Pons (tissue), 1 donor: Measurements from ENCODE around the gene ALPK1.
A peak's percentile ranks its signal among the peaks of the same experiment; 100 is the strongest.

Experiments
- DNase-seq: peaks from one replicate; pipeline ENCODE4 v3.0.0-alpha.2; 2016; ENCODE audit warnings: low spot score

Gene ALPK1

GRCh38 chr4:112328734-112329130 is 31.6 kb downstream of the ALPK1 start:
- DNase-seq: no peak

- DNase-seq: no peak
These were observed 32.7 kb downstream of the ALPK1 start for GRCh38 chr4:112329672-112330375.

GRCh38 chr4:112330921-112331320 is 33.8 kb downstream of the ALPK1 start:
- no peak for DNase-seq

GRCh38 chr4:112332398-112332797 is 35.2 kb downstream of the ALPK1 start:
- DNase-seq: no peak

GRCh38 chr4:112340023-112340422 is 42.9 kb downstream of the ALPK1 start:
- no peak for DNase-seq

GRCh38 chr4:112341033-112341432 is 43.9 kb downstream of the ALPK1 start:
- DNase-seq: no peak

- no peak for DNase-seq
These were observed 46.3 kb downstream of the ALPK1 start for GRCh38 chr4:112343330-112344080.

GRCh38 chr4:112348488-112349158 is 51.5 kb downstream of the ALPK1 start:
- peak; percentile 74 for DNase-seq

GRCh38 chr4:112352736-112353135 is 55.6 kb downstream of the ALPK1 start:
- no peak for DNase-seq

- no peak for DNase-seq
These were observed 58.5 kb downstream of the ALPK1 start for GRCh38 chr4:112355662-112356061.

GRCh38 chr4:112357453-112357852 is 60.3 kb downstream of the ALPK1 start:
- DNase-seq: no peak

GRCh38 chr4:112357897-112358296 is 60.7 kb downstream of the ALPK1 start:
- DNase-seq: no peak

- DNase-seq: no peak
These were observed 61.2 kb downstream of the ALPK1 start for GRCh38 chr4:112358415-112358814.

- DNase-seq: no peak
These were observed 62.0 kb downstream of the ALPK1 start for GRCh38 chr4:112358952-112359749.

GRCh38 chr4:112361181-112361791 is 64.1 kb downstream of the ALPK1 start:
- no peak for DNase-seq

- DNase-seq: no peak
These were observed 73.3 kb downstream of the ALPK1 start for GRCh38 chr4:112370466-112370865.

- DNase-seq: no peak
These were observed 74.2 kb downstream of the ALPK1 start for GRCh38 chr4:112371361-112371760.

GRCh38 chr4:112374850-112375249 is 77.7 kb downstream of the ALPK1 start:
- no peak for DNase-seq

GRCh38 chr4:112377171-112377570 is 80.0 kb downstream of the ALPK1 start:
- DNase-seq: no peak

- DNase-seq: no peak
These were observed 80.5 kb downstream of the ALPK1 start for GRCh38 chr4:112377594-112378242.

- DNase-seq: no peak
These were observed 81.1 kb downstream of the ALPK1 start for GRCh38 chr4:112378243-112378620.
